Cerebellar nuclear complex (tissue), 1 donor: ENCODE data around the gene SLMAP.

Experiments
- DNase-seq, 2 experiments: peaks; one replicate each; lab custom pipeline; 2025; lab: John Stamatoyannopoulos, UW

The SLMAP gene

GRCh38 chr3:57943525-57944495 is 187.7 kb downstream of the SLMAP start:
- DNase-seq = no peak

- DNase-seq = no peak
Measured at GRCh38 chr3:57946970-57947381, 190.9 kb downstream of the SLMAP start.

GRCh38 chr3:57948080-57948671 is 192.1 kb downstream of the SLMAP start:
- no peak for DNase-seq

- DNase-seq = no peak
Measured at GRCh38 chr3:57948781-57949242, 192.7 kb downstream of the SLMAP start.

- DNase-seq = no peak
Measured at GRCh38 chr3:57949344-57949743, 193.2 kb downstream of the SLMAP start.

GRCh38 chr3:57949785-57950615 is 193.9 kb downstream of the SLMAP start:
- no peak for DNase-seq

GRCh38 chr3:57951066-57951882 is 195.2 kb downstream of the SLMAP start:
- DNase-seq = no peak

GRCh38 chr3:57952208-57952631 is 196.1 kb downstream of the SLMAP start:
- DNase-seq = no peak

GRCh38 chr3:57952651-57953050 is 196.5 kb downstream of the SLMAP start:
- DNase-seq = no peak

GRCh38 chr3:57953576-57953975 is 197.5 kb downstream of the SLMAP start:
- DNase-seq = no peak

GRCh38 chr3:57956119-57956832 is 200.2 kb downstream of the SLMAP start:
- DNase-seq = no peak

GRCh38 chr3:57956833-57957174 is 200.7 kb downstream of the SLMAP start:
- no peak for DNase-seq

- no peak for DNase-seq
Measured at GRCh38 chr3:57957824-57958223, 201.7 kb downstream of the SLMAP start.

GRCh38 chr3:57958642-57959422 is 202.7 kb downstream of the SLMAP start:
- no peak for DNase-seq

- no peak for DNase-seq
Measured at GRCh38 chr3:57959423-57960173, 203.5 kb downstream of the SLMAP start.

GRCh38 chr3:57960174-57960505 is 204.0 kb downstream of the SLMAP start:
- no peak for DNase-seq

- DNase-seq = no peak
Measured at GRCh38 chr3:57961177-57961827, 205.2 kb downstream of the SLMAP start.

- no peak for DNase-seq
Measured at GRCh38 chr3:57961828-57962447, 205.8 kb downstream of the SLMAP start.
